ENCODE results near the gene ZBTB45.
A peak's percentile ranks its signal among the peaks of the same experiment; 100 is the strongest.
"Not testable (repeated sequence)": the region's sequence is repeated elsewhere in the genome, so short reads cannot be mapped to it uniquely, and the experiment has no call there.

The ZBTB45 gene

GRCh38 chr19:58510084-58510862, 9.3 kb downstream of the ZBTB45 start:
- no peak for DNase-seq (ENCODE audit: low spot score)

- DNase-seq (ENCODE audit: low spot score): no peak
Observed at GRCh38 chr19:58509731-58510083, 9.9 kb downstream of the ZBTB45 start.

- DNase-seq (ENCODE audit: low spot score): not testable (repeated sequence)
Observed at GRCh38 chr19:58507602-58508223, 11.9 kb downstream of the ZBTB45 start.

GRCh38 chr19:58500242-58500641, 19.4 kb downstream of the ZBTB45 start:
- DNase-seq (ENCODE audit: low spot score): no peak

GRCh38 chr19:58499021-58499927, 20.3 kb downstream of the ZBTB45 start:
- peak; percentile 99 for DNase-seq (ENCODE audit: low spot score)

GRCh38 chr19:58498316-58499020, 21.1 kb downstream of the ZBTB45 start:
- peak; percentile 4 for DNase-seq (ENCODE audit: low spot score)

GRCh38 chr19:58497634-58498170, 21.9 kb downstream of the ZBTB45 start:
- DNase-seq (ENCODE audit: low spot score): peak; percentile 2

GRCh38 chr19:58492265-58492664, 27.3 kb downstream of the ZBTB45 start:
- DNase-seq (ENCODE audit: low spot score): no peak

GRCh38 chr19:58491393-58491792, 28.2 kb downstream of the ZBTB45 start:
- no peak for DNase-seq (ENCODE audit: low spot score)

- DNase-seq (ENCODE audit: low spot score): not testable (repeated sequence)
Observed at GRCh38 chr19:58484349-58484748, 35.3 kb downstream of the ZBTB45 start.

GRCh38 chr19:58483776-58484175, 35.8 kb downstream of the ZBTB45 start:
- DNase-seq (ENCODE audit: low spot score): no peak

GRCh38 chr19:58482372-58482771, 37.2 kb downstream of the ZBTB45 start:
- no peak for DNase-seq (ENCODE audit: low spot score)

GRCh38 chr19:58480831-58481230, 38.8 kb downstream of the ZBTB45 start:
- DNase-seq (ENCODE audit: low spot score): no peak

GRCh38 chr19:58480481-58480830, 39.2 kb downstream of the ZBTB45 start:
- DNase-seq (ENCODE audit: low spot score): no peak

- DNase-seq (ENCODE audit: low spot score): no peak
Observed at GRCh38 chr19:58479736-58480480, 39.7 kb downstream of the ZBTB45 start.

- DNase-seq (ENCODE audit: low spot score): no peak
Observed at GRCh38 chr19:58479303-58479702, 40.3 kb downstream of the ZBTB45 start.

- DNase-seq (ENCODE audit: low spot score): no peak
Observed at GRCh38 chr19:58477871-58478270, 41.7 kb downstream of the ZBTB45 start.

- no peak for DNase-seq (ENCODE audit: low spot score)
Observed at GRCh38 chr19:58477130-58477529, 42.5 kb downstream of the ZBTB45 start.

- DNase-seq (ENCODE audit: low spot score): no peak
Observed at GRCh38 chr19:58476498-58477015, 43.1 kb downstream of the ZBTB45 start.

GRCh38 chr19:58475714-58476497, 43.7 kb downstream of the ZBTB45 start, which contains the start of gene ZNF446:
TSS of gene ZNF446 (plus strand) at chr19:58476352. CDS start at chr19:58477219, 867 bp downstream.
- peak; percentile 99 for DNase-seq (ENCODE audit: low spot score)
